GM21381 (cell line): ENCODE results near the gene GPR148.

Source experiments
- ATAC-seq: cut with Tn5 transposase; IDR thresholded peaks from one replicate; pipeline ENCODE4 v1.9.1; 2021; ENCODE audit warnings: mild to moderate bottlenecking, moderate library complexity; ENCODE audit not compliant: unreplicated experiment

GPR148 gene

DNA sequence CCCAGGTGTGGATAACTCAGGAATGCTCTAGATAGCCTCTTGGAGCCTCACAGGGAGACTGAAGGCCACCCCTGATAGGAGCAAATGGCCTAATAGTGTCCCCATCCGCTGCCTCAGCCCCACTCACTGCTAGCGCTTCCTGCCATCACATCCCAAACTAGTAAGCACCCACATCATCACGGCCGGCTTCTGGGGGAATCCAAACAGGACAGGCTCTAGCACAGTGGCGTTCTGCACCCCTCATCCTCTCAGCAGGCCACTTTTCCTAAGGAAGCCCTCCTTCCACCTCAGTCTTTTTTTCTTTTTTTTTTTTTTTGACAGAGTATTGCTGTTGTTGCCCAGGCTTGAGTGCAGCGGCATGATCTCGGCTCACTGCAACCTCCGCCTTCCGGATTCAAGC lies 20.2 kb downstream of the GPR148 start:
- no peak for ATAC-seq

DNA sequence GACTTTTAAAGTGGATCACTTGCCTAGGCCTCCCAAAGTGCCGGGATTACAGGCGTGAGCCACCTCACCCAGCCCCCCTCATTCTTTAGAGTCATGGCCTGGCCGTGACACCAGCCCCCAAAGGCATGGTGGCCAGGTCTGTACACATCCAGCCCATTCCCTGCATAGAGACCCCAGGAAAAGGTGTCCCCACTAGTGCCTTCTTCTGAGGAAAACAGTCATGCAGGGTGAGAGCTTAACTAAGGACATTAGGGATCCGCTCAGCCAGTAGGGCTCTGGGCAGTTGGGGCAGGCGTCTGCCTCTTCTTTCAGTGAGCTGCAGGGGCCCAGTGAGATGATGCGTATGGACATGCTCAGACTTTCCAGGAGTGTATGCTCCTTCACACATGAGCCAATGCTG lies 20.8 kb downstream of the GPR148 start:
- ATAC-seq = no peak

- no peak for ATAC-seq
Observed at GRCh38 chr2:130754811-130755210, 25.9 kb downstream of the GPR148 start.

- ATAC-seq = no peak
Observed at GRCh38 chr2:130755256-130756052, 26.6 kb downstream of the GPR148 start, which contains the start of gene AMER3. AMER3 (plus strand) TSS chr2:130755540; CDS start chr2:130762073, 6,533 bp downstream.

DNA sequence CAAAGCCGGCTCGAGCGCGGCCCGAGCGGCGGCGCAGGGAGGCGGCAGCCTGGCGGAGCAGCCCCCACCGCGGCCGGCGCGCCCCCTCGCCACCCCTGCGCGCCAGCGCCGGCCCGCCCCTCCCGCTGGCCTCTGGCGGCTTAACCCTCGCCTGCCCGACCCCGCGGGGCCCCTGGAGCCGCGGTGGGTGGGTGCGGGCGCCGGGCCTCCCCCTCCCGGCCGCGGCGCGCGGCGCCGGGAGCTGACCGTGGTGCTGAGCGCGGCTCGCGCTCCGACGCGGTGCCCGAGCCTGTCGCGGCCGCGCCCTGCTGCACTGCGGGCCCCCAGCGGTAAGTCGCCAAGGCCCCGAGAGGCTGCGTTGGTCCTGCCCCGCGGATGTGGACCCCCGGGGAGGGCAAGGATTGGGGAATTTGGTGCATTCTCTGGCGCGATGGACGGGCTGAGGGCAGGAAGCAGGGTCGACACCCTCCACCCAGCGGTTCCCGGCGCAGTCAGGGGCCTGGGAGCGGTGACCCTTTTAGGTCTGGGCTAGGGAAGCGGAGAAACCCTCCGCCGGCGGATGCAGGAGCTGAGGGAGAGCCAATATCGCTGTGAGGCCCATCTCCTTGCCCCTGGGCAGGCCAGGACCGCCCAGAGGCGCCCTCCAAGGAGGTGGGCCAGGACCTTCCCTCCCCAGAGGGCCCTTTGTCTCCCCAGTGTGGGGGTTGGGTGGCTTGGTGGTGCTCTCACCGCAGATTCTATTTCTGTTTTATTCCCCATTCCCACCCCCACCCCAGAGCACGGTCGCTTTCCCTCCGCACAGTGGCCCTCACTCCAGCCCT lies 27.4 kb downstream of the GPR148 start:
- no peak for ATAC-seq

DNA sequence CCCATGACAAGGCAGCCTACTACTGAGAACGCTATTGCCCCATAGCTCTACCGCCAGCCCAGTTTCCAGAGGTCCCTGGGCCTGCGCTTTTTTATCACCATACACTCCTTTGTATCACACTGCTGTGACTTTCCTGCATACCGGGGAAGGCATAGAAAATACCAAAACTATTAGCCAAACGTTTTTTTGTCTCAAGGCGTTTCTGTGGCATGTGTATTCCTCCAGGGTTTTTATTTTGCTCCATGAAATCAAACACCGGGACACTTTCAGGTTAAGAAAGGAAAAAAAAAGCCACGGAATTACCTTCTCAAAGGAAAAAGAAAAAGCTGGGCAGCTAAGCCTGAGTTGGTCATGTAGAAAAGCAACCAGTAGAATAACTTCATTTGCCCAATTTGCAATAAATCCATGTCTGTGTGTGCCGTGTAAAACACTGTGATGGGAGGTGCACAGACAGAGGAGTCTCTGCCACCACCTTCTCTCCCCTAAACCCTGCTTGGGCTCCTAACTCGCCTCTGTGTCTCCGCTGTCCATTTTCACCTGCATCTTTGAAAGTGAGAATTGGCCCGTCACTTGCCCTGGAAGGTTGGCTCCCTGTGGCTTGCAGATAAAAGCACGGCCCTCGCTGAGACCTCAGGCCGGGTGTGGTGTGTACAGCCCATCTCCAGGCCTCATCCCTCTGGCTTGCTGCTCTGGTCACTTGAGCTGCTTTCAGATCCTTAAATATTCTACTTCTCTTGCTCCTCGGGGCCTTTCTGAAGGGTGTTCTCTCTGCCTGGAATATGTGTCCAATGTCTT lies 28.2 kb downstream of the GPR148 start:
- no peak for ATAC-seq

- ATAC-seq = no peak
Observed at GRCh38 chr2:130759906-130760753, 31.3 kb downstream of the GPR148 start.

DNA sequence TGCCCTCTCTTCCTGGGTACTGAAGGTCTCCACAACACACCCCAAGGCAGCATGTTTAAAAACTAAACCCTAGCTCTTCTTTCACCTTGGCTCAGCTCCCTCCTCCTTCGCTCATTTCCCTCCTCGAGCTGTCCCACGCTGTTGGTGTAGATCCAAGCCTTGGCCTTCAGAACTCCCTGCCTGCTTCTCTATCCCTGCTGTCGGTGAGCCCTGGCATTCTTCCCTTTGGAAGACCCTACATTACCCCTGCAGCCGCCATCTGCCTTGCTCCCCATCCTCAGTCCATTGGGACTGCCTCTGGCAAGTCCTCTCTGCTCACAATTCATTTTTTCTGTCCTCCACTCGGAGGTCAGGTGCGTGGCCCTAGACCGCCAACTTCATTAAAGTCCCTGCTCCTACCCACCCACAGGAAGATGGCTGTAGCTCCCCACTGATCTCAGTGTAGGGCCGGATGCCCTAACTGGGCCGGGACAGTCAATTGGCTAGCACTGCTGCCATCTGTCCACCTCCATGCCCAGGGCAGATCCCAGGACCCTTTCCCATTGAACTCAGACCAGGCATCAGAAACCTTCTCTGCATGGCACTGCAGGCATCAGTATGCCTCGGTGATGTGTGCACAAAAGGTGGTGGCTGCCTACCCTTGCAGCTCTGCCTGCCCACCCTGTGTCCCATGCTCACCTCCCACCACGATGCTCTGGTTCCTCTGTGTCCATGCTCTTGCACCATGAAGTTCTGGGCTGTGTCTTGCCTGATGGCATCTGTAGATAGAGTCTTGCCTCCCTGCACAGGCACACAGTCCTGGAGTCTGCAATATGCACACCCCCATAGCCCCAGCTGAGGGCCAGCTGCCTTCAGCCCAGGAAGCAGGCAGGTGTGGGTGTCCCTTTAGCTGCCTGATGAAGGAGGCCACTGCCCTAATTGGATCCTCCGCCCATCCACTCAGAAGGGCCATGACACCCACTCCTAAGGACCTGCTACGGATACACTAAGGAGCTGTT lies 32.2 kb downstream of the GPR148 start:
- no peak for ATAC-seq

- ATAC-seq = no peak
Observed at GRCh38 chr2:130762031-130762909, 33.4 kb downstream of the GPR148 start.

GRCh38 chr2:130762910-130763385 lies 34.1 kb downstream of the GPR148 start:
- ATAC-seq = no peak

GRCh38 chr2:130763405-130763804 lies 34.5 kb downstream of the GPR148 start:
- no peak for ATAC-seq

- no peak for ATAC-seq
Observed at GRCh38 chr2:130764035-130764820, 35.4 kb downstream of the GPR148 start.

DNA sequence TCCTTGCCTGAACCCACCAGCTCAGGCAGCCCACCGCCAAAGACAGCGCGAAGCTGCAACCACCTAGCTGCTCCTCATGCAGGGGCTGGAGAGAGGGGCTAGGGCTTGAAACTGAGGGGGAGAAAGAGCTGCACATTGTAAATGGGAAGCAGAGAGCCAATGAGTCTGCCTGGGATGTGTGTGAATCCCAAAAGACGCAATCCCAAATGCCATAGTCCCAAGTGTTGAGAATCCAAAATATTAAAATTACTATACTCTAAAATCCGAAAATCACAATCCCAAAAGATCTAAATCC lies 35.9 kb downstream of the GPR148 start:
- no peak for ATAC-seq

DNA sequence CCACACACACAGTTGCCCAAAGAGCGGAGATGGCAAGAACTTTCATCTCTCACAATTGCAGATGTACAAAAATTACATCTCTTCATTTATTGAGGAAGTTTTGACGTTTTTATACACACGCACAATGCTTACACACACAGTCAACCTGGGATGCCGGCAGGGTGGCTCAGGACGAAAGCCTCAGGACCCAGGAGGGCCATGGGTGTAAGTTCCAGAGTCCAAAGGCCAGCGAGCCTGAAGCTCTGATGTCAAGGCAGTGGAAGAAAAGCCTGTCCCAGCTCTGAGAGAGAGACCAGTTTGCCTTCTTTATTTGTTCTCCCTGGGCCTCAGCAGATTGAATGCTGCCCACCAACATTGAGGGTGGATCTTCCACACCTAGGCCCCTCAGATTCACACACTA lies 36.6 kb downstream of the GPR148 start:
- ATAC-seq = no peak

GRCh38 chr2:130766037-130766436 lies 37.2 kb downstream of the GPR148 start:
- ATAC-seq = no peak

- ATAC-seq = no peak
Observed at GRCh38 chr2:130766711-130767407, 38.0 kb downstream of the GPR148 start.

DNA sequence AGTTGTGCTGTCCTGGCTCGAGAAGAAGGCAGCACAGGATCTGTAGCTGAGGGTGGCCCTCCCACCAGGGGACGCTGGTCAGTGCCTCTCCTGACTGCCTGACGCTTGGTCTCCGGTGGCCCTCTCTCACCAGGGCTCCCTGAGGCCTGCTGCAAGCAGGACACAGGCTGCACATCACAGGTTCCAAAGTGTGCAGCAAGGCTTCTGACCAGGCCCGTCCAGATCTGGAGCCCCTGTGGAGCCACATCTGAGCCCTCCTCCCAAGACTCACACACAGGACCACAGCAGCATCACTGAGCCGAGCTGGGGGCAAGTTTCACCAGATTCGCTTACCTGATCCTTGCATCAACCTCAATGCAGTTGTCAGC lies 38.5 kb downstream of the GPR148 start:
- no peak for ATAC-seq
